K562 (cell line): ENCODE measurements around the gene PFN3. TPM values are rescaled to one million over a fixed set of nuclear protein-coding genes. Genes with fewer than 3 reads are reported as not detected.

Source experiments
- ATAC-seq: fragments of 200-7000 bp; cut with Tn5 transposase; 3 replicates; pipeline ENCODE4 v1.9.1; 2020; ENCODE audit warnings: moderate library complexity
- BruUV-seq: library from RNA; stranded (reverse); fragments of 400-500 nt; replicated peaks from 2 replicates; lab custom pipeline; 2021; lab: Mats Ljungman, UMichigan
- CTCF ChIA-PET: fragments of 300-600 bp; formaldehyde crosslinking; extraction: SDS; loops from one replicate; lab custom pipeline; 2021; ENCODE audit warnings: low intra/inter-chr PET ratio; lab: Yijun Ruan, JAX
- POLR2A ChIA-PET: fragments of 300-600, 350-650 bp; sonication (Branson Sonifier 250); formaldehyde crosslinking; extraction: SDS; loops from one replicate; lab custom pipeline; 2021; ENCODE audit warnings: antibody characterized with exemption, inconsistent platforms; lab: Yijun Ruan, JAX
- DNase-seq, 4 experiments: peaks; one replicate each; pipeline versions ENCODE4 v3.0.0 to v3.0.0-alpha.2; 2011 to 2018; ENCODE audit warnings: low spot score in 3 of 4, mixed read lengths in 3 of 4; ENCODE audit errors: extremely low read depth in 1 of 4
- FAIRE-seq: peaks from 2 replicates; lab custom pipeline; 2011; peaks lifted over from hg19 to GRCh38; lab: Jason Lieb, UNC
- H2AFZ ChIP-seq: 2 replicates; pipeline ENCODE4 v1.6.0; 2011; ENCODE audit warnings: low read depth, low read length, control low read depth, inconsistent platforms
- H3K27ac ChIP-seq: fragments of 200-600 bp; 3 replicates; pipeline ENCODE4 v1.8.0; 2011; ENCODE audit warnings: low read depth, mild to moderate bottlenecking, control low read depth, inconsistent platforms, low read length, moderate library complexity, mixed read lengths; ENCODE audit errors: extremely low read depth
- H3K27me3 ChIP-seq, 2 experiments: fragments of 300-600 bp in 1 of 2; 2 replicates in 1 of 2; 3 replicates in 1 of 2; pipeline versions ENCODE4 v1.6.0 to v1.8.0; 2011; ENCODE audit warnings: inconsistent platforms in 2 of 2, low read length in 2 of 2, mild to moderate bottlenecking in 1 of 2, mixed read lengths in 1 of 2, moderate library complexity in 1 of 2; ENCODE audit not compliant: control insufficient read depth in 2 of 2, insufficient read depth in 2 of 2
- H3K36me3 ChIP-seq: fragments of 300-600 bp; 3 replicates; pipeline ENCODE4 v1.8.0; 2011; ENCODE audit warnings: mild to moderate bottlenecking, low read length, inconsistent platforms; ENCODE audit not compliant: control insufficient read depth, insufficient read depth
- H3K4me1 ChIP-seq, 2 experiments: fragments of 200-600 bp in 1 of 2; replicated peaks in 1 of 2; 2 replicates in 1 of 2; 3 replicates in 1 of 2; pipeline versions ENCODE4 v1.5.1 to v1.8.0; 2011; ENCODE audit warnings: inconsistent platforms in 2 of 2, low read length in 2 of 2, mild to moderate bottlenecking in 1 of 2, mixed read lengths in 1 of 2, moderate library complexity in 1 of 2; ENCODE audit not compliant: control insufficient read depth in 2 of 2, insufficient read depth in 2 of 2
- H3K4me2 ChIP-seq: 2 replicates; pipeline ENCODE4 v1.6.1; 2011; ENCODE audit warnings: low read length, control low read depth, inconsistent platforms, mixed read lengths; ENCODE audit not compliant: insufficient read depth
- H3K4me3 ChIP-seq: fragments of 200-600 bp; sonication (generic), shearing (Covaris generic); 2 replicates; pipeline ENCODE4 v1.5.1; 2016; ENCODE audit warnings: control low read depth, inconsistent platforms
- H3K79me2 ChIP-seq: fragments of 200-600 bp; 3 replicates; pipeline ENCODE4 v1.8.0; 2011; ENCODE audit warnings: low read length, inconsistent platforms; ENCODE audit not compliant: control insufficient read depth, insufficient read depth
- H3K9ac ChIP-seq, 2 experiments: 2 replicates each; pipeline versions ENCODE4 v1.6.0 to v1.6.1; 2011; ENCODE audit warnings: low read depth in 2 of 2, low read length in 2 of 2, control low read depth in 1 of 2, inconsistent platforms in 1 of 2, mild to moderate bottlenecking in 1 of 2, mixed read lengths in 1 of 2; ENCODE audit not compliant: insufficient read depth in 1 of 2
- H3K9me1 ChIP-seq: one replicate; pipeline ENCODE4 v1.6.0; 2011; ENCODE audit warnings: inconsistent platforms, mild to moderate bottlenecking, low read length, moderate library complexity; ENCODE audit not compliant: control insufficient read depth, insufficient read depth
- H3K9me3 ChIP-seq: replicated peaks from 2 replicates; pipeline ENCODE4 v1.5.1; 2011; ENCODE audit warnings: low read depth, low read length, inconsistent platforms; ENCODE audit not compliant: control insufficient read depth, insufficient read depth
- H4K20me1 ChIP-seq: replicated peaks from 2 replicates; pipeline ENCODE4 v1.6.1; 2011; ENCODE audit warnings: low read length, inconsistent platforms, mixed read lengths; ENCODE audit not compliant: control insufficient read depth, insufficient read depth
- DNMT1 ChIP-seq: fragments of 450-650 bp; IDR thresholded peaks from 2 replicates; pipeline ENCODE4 v1.6.1; 2016; ENCODE audit warnings: antibody characterized with exemption, mild to moderate bottlenecking
- GATAD2A ChIP-seq: fragments of 450-650 bp; IDR thresholded peaks from 2 replicates; pipeline ENCODE4 v1.6.1; 2017
- KDM5B ChIP-seq: fragments of 200-600 bp; sonication (generic); IDR thresholded peaks from 2 replicates; pipeline ENCODE4 v1.6.1; 2012; ENCODE audit warnings: low read depth, mild to moderate bottlenecking, moderate library complexity, low read length, control low read depth, inconsistent platforms; ENCODE audit not compliant: insufficient replicate concordance
- MAX ChIP-seq: sonication (generic); formaldehyde crosslinking; IDR thresholded peaks from 2 replicates; pipeline ENCODE4 v1.9.0; 2022; ENCODE audit warnings: mild to moderate bottlenecking, missing genetic modification reagents
- SAP30 ChIP-seq: fragments of 200-600 bp; sonication (generic); IDR thresholded peaks from 2 replicates; pipeline ENCODE4 v1.6.1; 2012; ENCODE audit warnings: borderline replicate concordance, low read depth, mild to moderate bottlenecking, moderate library complexity, low read length, control low read depth, inconsistent platforms; ENCODE audit not compliant: insufficient read depth, poor library complexity, severe bottlenecking
- TFAP4 ChIP-seq: sonication (generic); formaldehyde crosslinking; IDR thresholded peaks from 2 replicates; pipeline ENCODE4 v1.8.0; 2022; ENCODE audit warnings: missing genetic modification reagents, mild to moderate bottlenecking, moderate library complexity, borderline replicate concordance
- ZNF778 ChIP-seq: fragments of 450-650 bp; formaldehyde crosslinking; IDR thresholded peaks from 2 replicates; pipeline ENCODE4 v1.4.0; 2020; ENCODE audit warnings: mild to moderate bottlenecking, moderate library complexity
- WGBS: fragments of 100-300 bp; shearing (Covaris generic); methylation state at CpG from one replicate; pipeline ENCODE4 v1.1.6; 2016; ENCODE audit warnings: low coverage, mixed read lengths; ENCODE audit not compliant: insufficient coverage; ENCODE audit errors: missing lambda C conversion rate; 5-methylcytosine and 5-hydroxymethylcytosine counted together
- in situ Hi-C: fragments of 300-500 bp; cut with MboI; formaldehyde crosslinking; loops from 4 replicates; pipeline ENCODE4 v1.15.0; 2018; ENCODE audit warnings: inconsistent platforms, mixed read lengths
- intact Hi-C: fragments of 100-400 bp; cut with micrococcal nuclease; formaldehyde crosslinking; loops from 2 replicates; pipeline ENCODE4 v1.14.2; 2022
- polyA plus RNA-seq, 8 experiments: library from polyadenylated mRNA; depleted of rRNA in 4 of 8; stranded (reverse) in 5 of 8; unstranded in 3 of 8; fragments of >200 nt; fragmentation: Nextera tagmentation in 2 of 8; fragmentation: Illumina TruSeq in 1 of 8; extraction: Ambion mirVana in 2 of 8; extraction: Trizol in 1 of 8; gene quantifications; 2 replicates each; pipeline versions ENCODE4 v1.2.1 to v1.2.3, GENCODE V29; 2011 to 2014; ENCODE audit warnings: inconsistent platforms in 1 of 8, missing spikeins in 1 of 8
- total RNA-seq, 7 experiments: library from RNA; depleted of rRNA in 6 of 7; stranded (reverse); fragments of >200 nt in 6 of 7; fragmentation: Illumina TruSeq in 2 of 7; extraction: Trizol in 2 of 7; gene quantifications; 2 replicates each; pipeline versions ENCODE4 v1.2.1 to v1.2.3, GENCODE V29; 2011 to 2021; ENCODE audit warnings: low replicate concordance in 1 of 7
- TF ChIP-seq, protein P1 (sequence below): sonication (generic); formaldehyde crosslinking; IDR thresholded peaks from 2 replicates; pipeline ENCODE4 v1.8.0; 2022; ENCODE audit warnings: mild to moderate bottlenecking, missing genetic modification reagents

The PFN3 gene
- total and polyA plus RNA-seq, 9 of the 15 experiments (the other 6 are each of a cell fraction or from before 2014, with no cell fraction given), result not detected

DNA sequence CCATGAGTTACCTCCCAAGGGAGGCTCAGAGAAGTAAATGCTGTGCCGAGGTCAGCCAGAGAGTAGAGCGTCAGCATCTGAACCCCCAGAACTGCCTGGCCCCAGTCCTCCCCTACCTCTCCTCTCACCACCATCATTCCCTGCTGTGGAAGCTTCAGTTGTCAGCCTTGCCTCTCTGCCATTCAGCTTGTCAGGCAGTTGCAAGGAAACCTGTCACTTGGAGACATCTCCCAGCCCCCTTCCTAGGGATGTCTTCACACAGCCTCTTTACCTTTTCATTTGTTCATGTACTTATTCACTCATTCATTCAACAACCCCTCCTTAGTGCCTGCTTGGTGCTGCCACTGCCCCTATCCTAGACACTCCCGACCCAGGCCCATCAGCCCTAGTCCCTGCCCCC lies 40.6 kb downstream of the PFN3 start:
- FAIRE-seq (no peak), DNase-seq (no peak), ATAC-seq (no peak)
- in situ Hi-C loops (no loop called here), intact Hi-C loops (loop anchor here (10.0 kb wide), 1 partner anchor 245 kb away; no protein-coding TSS in a partner anchor)
- Histone ChIP-seq H3K36me3 (no peaks in the 10 kb centered on the region), H3K9me1 (no peaks in the 10 kb centered on the region), H3K79me2 (no peaks in the 10 kb centered on the region), H3K9me3 (0 out of 2 replicates have a peak, but pooled peaks cover 3% of the 10 kb centered on the region), H4K20me1 (no peaks in the 10 kb centered on the region), H3K4me3 (no peak overlapping the region), H3K4me1 (peaks cover 23 to 54% of the 10 kb centered on the region in 2 experiments; a peak in 4 of 5 replicates), H3K9ac (peak overlapping the region in 1 of 2 experiments; percentile 70; a peak in 2 of 4 replicates), H3K27ac (no peak overlapping the region), H3K27me3 (no peaks in the 10 kb centered on the region), H3K4me2 (no peak overlapping the region), H2AFZ (no peak overlapping the region; the same call in 1 of the 2 replicates)
- 45% methylated on average over 3 of the region's 3 CpGs for WGBS
- CTCF ChIA-PET, result interaction anchor here (0.5 kb wide), 1 partner anchor 115 kb away, joined by 3 read pairs; no protein-coding TSS in a partner anchor
- POLR2A ChIA-PET, result interaction anchor here (0.7 to 2.7 kb wide), 3 partner anchors 8 to 49 kb away, joined by 3 to 18 read pairs (median 7); partner anchors contain the start of gene LMAN2
- BruUV-seq, result no TSS peak
- TF ChIP-seq KDM5B (no peak), ZNF778 (no peak), TFAP4 (CRISPR knock-in tag) (no peak), DNMT1 (no peak), SAP30 (no peak), GATAD2A (no peak), MAX (CRISPR knock-in tag) (no peak)
- TF ChIP-seq, protein P1, sequence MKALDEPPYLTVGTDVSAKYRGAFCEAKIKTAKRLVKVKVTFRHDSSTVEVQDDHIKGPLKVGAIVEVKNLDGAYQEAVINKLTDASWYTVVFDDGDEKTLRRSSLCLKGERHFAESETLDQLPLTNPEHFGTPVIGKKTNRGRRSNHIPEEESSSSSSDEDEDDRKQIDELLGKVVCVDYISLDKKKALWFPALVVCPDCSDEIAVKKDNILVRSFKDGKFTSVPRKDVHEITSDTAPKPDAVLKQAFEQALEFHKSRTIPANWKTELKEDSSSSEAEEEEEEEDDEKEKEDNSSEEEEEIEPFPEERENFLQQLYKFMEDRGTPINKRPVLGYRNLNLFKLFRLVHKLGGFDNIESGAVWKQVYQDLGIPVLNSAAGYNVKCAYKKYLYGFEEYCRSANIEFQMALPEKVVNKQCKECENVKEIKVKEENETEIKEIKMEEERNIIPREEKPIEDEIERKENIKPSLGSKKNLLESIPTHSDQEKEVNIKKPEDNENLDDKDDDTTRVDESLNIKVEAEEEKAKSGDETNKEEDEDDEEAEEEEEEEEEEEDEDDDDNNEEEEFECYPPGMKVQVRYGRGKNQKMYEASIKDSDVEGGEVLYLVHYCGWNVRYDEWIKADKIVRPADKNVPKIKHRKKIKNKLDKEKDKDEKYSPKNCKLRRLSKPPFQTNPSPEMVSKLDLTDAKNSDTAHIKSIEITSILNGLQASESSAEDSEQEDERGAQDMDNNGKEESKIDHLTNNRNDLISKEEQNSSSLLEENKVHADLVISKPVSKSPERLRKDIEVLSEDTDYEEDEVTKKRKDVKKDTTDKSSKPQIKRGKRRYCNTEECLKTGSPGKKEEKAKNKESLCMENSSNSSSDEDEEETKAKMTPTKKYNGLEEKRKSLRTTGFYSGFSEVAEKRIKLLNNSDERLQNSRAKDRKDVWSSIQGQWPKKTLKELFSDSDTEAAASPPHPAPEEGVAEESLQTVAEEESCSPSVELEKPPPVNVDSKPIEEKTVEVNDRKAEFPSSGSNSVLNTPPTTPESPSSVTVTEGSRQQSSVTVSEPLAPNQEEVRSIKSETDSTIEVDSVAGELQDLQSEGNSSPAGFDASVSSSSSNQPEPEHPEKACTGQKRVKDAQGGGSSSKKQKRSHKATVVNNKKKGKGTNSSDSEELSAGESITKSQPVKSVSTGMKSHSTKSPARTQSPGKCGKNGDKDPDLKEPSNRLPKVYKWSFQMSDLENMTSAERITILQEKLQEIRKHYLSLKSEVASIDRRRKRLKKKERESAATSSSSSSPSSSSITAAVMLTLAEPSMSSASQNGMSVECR (CRISPR knock-in tag), result no peak
